Epithelial cell of esophagus (primary cell): ENCODE measurements around the gene KRT6C.
A peak's percentile ranks its signal among the peaks of the same experiment; 100 is the strongest.
"Not testable (repeated sequence)": the region's sequence is repeated elsewhere in the genome, so short reads cannot be mapped to it uniquely, and the experiment has no call there.

Experiments
- DNase-seq: peaks from one replicate; pipeline ENCODE4 v3.0.0; 2010; ENCODE audit warnings: low read depth
- H3K4me3 ChIP-seq: 2 replicates; pipeline ENCODE4 v1.5.1; 2011; ENCODE audit warnings: mild to moderate bottlenecking, low read length, control low read depth
- TF ChIP-seq, protein P1 (sequence below): IDR thresholded peaks from 2 replicates; pipeline ENCODE4 v1.5.1; 2011; ENCODE audit warnings: low read depth, mild to moderate bottlenecking, low read length, control low read depth, inconsistent platforms; ENCODE audit not compliant: insufficient read depth; ENCODE audit errors: missing control alignments

KRT6C gene

DNA sequence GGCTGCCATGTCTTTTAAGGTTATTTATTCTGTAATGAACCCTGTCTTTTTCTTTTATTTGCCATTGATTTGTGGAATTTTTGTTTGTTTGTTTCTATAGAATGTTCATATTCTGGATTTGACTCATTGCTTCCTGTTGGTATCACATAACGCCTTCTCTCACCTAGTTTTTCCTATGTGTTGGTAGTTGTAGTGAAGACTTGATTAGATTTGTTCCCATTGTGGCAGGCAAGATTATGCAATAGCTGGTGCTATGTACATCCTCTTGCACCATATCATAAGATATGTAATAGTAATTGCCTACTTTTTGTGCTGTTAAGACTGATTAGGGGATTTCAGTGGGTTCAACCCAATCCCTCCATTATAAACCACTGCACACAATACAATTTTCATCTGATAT lies 17.8 kb downstream of the KRT6C start:
- TF ChIP-seq, protein P1, sequence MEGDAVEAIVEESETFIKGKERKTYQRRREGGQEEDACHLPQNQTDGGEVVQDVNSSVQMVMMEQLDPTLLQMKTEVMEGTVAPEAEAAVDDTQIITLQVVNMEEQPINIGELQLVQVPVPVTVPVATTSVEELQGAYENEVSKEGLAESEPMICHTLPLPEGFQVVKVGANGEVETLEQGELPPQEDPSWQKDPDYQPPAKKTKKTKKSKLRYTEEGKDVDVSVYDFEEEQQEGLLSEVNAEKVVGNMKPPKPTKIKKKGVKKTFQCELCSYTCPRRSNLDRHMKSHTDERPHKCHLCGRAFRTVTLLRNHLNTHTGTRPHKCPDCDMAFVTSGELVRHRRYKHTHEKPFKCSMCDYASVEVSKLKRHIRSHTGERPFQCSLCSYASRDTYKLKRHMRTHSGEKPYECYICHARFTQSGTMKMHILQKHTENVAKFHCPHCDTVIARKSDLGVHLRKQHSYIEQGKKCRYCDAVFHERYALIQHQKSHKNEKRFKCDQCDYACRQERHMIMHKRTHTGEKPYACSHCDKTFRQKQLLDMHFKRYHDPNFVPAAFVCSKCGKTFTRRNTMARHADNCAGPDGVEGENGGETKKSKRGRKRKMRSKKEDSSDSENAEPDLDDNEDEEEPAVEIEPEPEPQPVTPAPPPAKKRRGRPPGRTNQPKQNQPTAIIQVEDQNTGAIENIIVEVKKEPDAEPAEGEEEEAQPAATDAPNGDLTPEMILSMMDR = no peak
- H3K4me3 ChIP-seq = no peak overlapping the region
- DNase-seq = peak; percentile 89

DNA sequence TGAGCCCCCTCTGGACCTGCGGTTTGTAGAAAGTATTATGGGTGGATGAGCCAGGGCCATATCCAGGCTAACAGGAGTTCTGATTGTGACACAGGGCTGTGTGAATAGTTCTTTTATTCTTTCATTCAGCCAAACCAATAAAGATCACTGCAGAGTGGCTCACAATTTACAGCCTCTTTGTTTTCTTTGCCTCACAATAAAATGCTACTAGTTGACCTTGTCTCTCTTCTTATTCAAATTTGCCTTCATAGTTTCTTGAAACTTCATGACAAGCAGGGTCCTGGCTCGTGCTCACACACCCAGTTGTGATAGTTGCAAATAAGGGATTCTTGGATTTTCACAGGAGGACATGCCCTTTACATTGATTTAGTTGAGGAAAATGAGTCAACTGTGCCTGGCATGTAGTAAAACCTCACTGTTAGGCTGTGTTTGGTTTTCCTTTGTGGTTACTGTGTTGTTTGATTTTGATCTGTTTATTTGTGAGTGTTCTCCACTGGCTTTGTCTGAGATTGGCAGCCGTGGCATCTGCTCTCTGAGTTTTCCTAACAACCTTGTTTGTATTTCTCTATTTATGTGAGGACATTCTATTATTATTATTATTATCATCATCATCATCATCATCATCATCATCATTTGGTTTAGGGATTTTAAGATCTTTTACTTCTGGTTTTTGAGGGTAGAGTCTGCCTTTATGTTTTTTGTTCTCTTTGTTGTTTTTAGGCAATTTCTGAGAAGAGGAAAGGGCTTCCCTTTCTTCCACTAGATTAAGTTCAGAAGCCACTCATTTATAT lies 19.0 kb downstream of the KRT6C start:
- H3K4me3 ChIP-seq = no peak overlapping the region
- TF ChIP-seq, protein P1 = no peak
- peak; percentile 65 for DNase-seq

DNA sequence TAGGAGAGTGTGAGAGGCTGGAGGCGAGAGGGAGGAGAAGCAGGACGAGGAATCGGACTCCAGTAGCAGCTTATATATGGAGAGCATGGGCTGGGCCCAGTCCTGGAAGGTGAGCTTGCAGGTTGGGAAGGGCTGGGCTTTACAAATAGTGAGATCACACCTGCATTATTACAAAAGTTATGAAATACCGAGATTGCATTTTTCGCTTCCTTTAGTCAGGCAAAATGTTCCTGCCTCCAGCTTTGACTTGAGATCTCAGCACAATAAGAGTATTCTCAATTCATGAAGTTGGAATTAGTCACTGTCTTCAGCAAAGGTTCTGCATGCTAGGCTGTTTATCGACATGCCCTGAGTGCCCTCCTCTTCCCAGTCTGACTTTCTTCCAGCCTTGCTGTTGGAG lies 21.5 kb downstream of the KRT6C start, which contains the start of gene KRT6B:
KRT6B (minus strand) TSS at position 46 of the 400 bp plus-strand sequence. CDS start 68 bp downstream, outside the sequence.
- TF ChIP-seq, protein P1 = no peak
- DNase-seq = peak; percentile 93
- peak within 1 kb of the TSS; percentile 23 for H3K4me3 ChIP-seq

DNA sequence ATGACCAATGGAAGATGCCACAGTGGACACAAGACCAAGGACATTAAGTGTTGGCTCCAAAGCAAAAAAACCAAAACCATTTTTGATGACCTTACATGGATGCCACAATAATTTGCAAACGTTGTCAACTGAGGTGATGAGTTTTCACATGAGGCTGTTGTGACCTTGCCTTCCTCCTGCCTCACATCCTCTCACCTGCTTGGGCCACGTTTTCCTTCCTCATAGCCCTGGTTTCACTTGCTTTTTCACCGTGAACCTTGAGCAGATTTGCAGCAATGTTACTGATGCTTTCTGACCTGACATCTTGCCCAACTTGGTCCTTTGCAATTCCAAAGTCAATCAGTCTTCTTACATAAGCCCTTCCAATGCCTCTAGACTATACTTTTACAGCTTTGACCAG lies 25.4 kb downstream of the KRT6C start:
- DNase-seq = peak; percentile 32
- TF ChIP-seq, protein P1 = no peak
- no peak overlapping the region for H3K4me3 ChIP-seq

DNA sequence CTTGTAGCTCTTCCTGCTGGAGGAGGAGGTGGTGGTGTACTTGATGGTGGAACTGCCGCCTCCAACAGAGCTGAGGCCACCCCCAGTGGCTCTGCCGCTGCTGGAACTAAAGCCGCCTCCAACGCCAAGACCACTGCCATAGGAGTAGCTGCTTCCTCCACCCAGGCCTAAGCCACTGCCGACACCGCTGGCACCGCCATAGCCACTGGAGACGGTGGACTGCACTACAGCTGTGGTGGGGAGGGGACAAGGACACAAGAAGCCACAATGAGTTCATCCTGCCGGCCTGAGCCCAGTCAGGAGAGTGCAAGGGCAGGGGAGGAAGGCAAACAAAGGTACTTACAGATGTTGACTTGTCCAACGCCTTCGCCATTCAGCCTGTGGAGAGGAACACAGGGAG lies 26.4 kb downstream of the KRT6C start:
- DNase-seq = peak; percentile 40
- not testable (repeated sequence) for H3K4me3 ChIP-seq

DNA sequence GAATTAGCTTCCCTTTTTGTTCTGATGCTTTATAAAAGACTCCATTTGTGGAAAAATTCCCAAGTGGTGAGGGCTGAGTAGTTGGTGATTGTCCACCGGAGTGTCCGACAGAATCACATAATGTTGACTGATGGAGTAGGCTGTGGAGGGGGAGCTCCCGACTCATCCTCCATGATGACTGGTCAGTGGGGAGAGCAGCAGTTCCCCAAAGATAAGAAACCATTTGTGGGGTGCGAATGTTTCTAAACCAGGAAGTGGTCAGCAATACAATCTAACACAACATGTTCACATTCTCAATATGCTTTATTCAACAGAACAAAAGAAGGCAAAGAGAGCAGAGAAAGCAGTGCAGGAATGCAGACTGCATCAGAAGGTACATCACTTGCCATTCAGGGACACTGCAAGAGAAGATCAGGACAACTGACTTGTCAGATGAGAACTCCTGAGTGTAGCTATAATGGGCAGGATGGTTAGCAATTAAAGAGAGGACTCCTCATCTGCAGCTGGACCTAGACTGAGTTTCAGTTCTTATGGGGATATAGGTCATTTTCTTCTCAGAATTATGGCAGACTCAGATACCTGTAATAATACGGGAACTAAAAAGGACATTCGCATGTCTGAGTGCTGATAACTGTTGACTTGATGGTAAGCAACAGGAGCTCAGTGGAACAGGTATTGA lies 27.1 kb downstream of the KRT6C start:
- peak; percentile 54 for DNase-seq
- no peak overlapping the region for H3K4me3 ChIP-seq
- TF ChIP-seq, protein P1 = no peak

DNA sequence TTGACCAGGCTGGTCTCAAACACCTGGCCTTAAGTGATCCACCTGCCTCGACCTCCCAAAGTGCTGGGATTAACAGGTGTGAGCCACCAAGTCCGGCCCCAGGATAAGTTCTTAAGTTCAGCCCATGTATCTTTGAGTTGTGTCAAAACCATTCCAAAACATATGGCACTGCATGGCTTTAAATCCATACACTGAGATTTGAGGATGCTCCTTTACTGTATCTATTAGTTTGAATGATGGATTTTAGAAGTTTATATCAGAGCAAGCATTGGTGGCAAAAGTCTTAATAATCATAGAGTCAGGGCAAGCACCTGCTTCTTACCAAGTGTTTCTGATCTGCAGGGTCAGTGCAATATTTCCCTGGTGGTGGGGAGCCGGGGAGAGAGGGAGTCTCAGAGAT lies 27.7 kb downstream of the KRT6C start:
- no peak overlapping the region for H3K4me3 ChIP-seq
- peak; percentile 69 for DNase-seq
- TF ChIP-seq, protein P1 = no peak
